Measurements from ENCODE around the gene SIRT2. TPM values are rescaled to one million over a fixed set of nuclear protein-coding genes. Genes with fewer than 3 reads are reported as not detected.
"Not testable (repeated sequence)": the region's sequence is repeated elsewhere in the genome, so short reads cannot be mapped to it uniquely, and the experiment has no call there.

Gene SIRT2
- 26.1 and 43.5 TPM in 2 replicates for total RNA-seq

GRCh38 chr19:38899447-38900201 is at the start of gene SIRT2, which contains the start of gene NFKBIB:
SIRT2 (minus strand) TSS chr19:38899618; CDS start chr19:38899521, 97 bp downstream.
NFKBIB (plus strand) TSS chr19:38899969; CDS start chr19:38900033, 64 bp downstream.
- TF ChIP-seq CTCF (conservative IDR thresholded peaks at IDR 0.05; ENCODE audit: low read depth, low read length) = no peak
- DNase-seq (ENCODE audit: low read depth) = peak; percentile 95
- H3K4me3 ChIP-seq (ENCODE audit: low read depth, low read length) = peak within 1 kb of the TSS; percentile 83

DNA sequence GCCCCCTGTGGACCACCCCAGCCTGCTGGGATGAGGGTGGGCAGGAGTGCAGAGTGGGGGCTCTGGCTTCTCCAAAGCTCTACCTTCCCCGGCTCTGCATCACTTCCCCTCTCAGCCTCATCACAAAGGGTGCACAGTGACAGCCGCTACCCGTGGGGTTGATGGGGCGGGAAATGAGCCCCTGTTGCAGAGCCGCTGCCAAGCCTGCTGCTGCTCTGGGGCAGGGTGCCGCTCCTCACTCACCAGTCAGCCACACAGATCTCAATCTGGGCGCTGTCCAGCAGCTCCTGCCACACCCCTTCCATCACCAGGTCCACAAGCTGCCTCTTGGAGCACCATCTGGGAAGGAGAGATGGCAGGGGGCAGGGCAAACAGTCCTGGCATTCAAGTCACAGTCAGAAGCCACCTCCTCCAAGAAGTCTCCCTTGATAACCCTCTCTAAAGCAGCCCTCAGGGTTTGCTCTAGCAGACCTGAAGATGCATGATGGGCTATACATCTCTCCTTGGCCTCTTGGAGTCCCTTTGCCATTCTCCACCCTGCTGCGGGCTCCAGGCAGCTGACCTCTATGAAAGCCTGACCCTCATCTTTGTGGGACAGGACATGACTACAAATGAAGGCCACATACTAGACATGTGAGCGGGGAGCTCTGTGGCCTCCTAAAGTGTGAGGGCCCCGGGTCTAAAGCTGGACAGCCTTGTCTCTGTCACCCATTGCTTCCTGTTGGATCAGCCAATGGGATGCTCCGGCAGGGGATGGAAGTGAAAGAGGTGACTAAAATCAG is 47.0 kb upstream of the SIRT2 start:
- no peak for DNase-seq (ENCODE audit: low read depth)
- no peak for TF ChIP-seq CTCF (conservative IDR thresholded peaks at IDR 0.05; ENCODE audit: low read depth, low read length)
- no peak overlapping the region for H3K4me3 ChIP-seq (ENCODE audit: low read depth, low read length)

DNA sequence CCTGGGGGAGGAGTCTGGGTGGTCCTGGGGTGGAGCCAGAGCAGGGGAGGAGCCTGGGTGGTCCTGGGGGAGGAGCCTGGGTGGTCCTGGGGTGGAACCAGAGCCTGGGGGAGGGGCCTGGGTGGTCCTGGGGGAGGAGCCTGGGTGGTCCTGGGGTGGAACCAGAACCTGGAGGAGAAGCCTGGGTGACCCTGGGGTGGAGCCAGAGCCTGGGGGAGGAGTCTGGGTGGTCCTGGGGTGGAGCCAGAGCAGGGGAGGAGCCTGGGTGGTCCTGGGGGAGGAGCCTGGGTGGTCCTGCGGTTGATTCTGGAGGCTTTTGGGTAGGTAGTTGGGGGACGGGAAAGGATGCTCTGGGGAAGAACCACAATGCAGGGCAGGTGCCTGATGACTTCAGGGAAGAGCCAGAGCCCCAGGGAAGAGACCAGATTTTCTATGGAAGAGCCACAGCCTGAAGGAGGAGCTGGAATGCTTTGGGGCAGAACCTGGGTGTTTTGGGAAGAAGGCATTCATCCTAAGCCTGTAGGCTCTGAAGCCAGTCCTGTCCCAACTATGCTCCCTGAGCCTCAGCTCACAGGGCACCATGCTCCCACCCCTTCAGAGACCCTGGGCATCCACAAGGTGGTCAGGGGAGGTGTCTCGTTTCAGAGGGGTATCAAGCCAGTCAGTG is 46.3 kb upstream of the SIRT2 start:
- DNase-seq (ENCODE audit: low read depth) = no peak
- H3K4me3 ChIP-seq (ENCODE audit: low read depth, low read length) = no peak overlapping the region
- no peak for TF ChIP-seq CTCF (conservative IDR thresholded peaks at IDR 0.05; ENCODE audit: low read depth, low read length)

- no peak for TF ChIP-seq CTCF (conservative IDR thresholded peaks at IDR 0.05; ENCODE audit: low read depth, low read length)
- DNase-seq (ENCODE audit: low read depth) = no peak
- no peak overlapping the region for H3K4me3 ChIP-seq (ENCODE audit: low read depth, low read length)
These were observed 45.6 kb upstream of the SIRT2 start for GRCh38 chr19:38944981-38945506.

DNA sequence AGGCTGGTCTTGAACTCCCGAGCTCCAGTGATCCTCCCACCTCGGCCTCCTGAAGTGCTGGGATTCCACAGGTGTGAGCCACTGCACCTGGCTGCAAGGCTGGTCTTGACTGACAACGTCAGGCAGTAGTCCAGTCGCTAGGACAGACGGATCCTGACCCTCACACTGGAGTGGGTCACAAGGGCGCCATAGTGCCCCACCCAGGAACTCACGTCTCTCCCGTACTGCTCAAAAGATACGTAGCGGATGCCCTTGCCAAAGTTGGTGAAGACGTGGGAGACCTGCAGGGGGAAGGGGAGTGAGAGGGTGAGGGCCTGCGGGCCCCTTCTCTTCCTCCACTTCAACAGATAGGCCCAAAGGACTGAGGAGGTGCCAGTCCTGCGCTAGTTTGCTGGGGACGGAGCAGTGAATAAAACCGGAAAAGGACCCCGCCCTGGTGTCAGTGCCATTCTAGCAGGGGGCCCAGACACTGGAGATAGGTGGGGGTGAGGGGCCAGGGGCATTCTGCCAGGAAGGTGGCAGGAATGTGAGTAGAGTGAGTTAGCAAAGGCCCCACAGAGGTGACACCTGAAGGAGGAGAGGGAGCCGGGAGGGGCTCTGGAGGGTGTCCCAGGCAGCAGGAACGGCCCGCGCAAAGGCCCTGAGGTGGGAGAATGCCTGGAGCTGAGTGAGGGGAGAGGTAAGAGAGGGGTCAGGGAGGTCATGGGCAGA is 43.2 kb upstream of the SIRT2 start:
- no peak overlapping the region for H3K4me3 ChIP-seq (ENCODE audit: low read depth, low read length)
- TF ChIP-seq CTCF (conservative IDR thresholded peaks at IDR 0.05; ENCODE audit: low read depth, low read length) = no peak
- DNase-seq (ENCODE audit: low read depth) = no peak

DNA sequence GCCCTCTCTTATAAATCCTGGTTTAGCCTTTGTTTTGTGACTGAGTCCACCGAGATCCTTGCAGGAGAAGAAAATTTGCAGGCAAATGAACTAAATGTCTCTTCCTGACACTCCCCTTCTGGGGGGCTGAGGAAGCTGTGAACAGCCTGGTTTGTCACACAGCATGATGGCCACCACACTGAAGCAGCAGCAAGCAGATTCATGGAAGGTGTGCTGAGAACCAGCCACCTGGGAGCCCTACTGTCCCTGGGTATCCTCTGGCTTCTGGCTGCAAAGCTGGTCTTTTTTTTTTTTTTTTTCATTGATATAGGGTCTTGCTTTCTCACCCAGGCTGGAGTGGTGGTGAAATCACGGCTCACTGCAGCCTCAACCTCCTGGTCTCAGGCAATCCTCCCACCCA is 42.6 kb upstream of the SIRT2 start:
- H3K4me3 ChIP-seq (ENCODE audit: low read depth, low read length) = no peak overlapping the region
- DNase-seq (ENCODE audit: low read depth) = no peak
- no peak for TF ChIP-seq CTCF (conservative IDR thresholded peaks at IDR 0.05; ENCODE audit: low read depth, low read length)

- not testable (repeated sequence) for H3K4me3 ChIP-seq (ENCODE audit: low read depth, low read length); DNase-seq (ENCODE audit: low read depth)
These were observed 42.0 kb upstream of the SIRT2 start for GRCh38 chr19:38941466-38941865.

Measured in epithelial cell of proximal tubule (primary cell).